Caco-2 (cell line): Measurements from ENCODE around the gene DTYMK. TPM values are rescaled to one million over a fixed set of nuclear protein-coding genes. Genes with fewer than 3 reads are reported as not detected.

Experiments used
- BruUV-seq: library from RNA; stranded (reverse); fragments of 400-500 nt; replicated peaks from 2 replicates; lab custom pipeline; 2021; lab: Mats Ljungman, UMichigan
- CTCF ChIA-PET: fragments of 300-600 bp; sonication (Branson Sonifier 250); formaldehyde crosslinking; loops from one replicate; lab custom pipeline; 2022; ENCODE audit warnings: antibody characterized with exemption; lab: Charles Lee
- POLR2A ChIA-PET: fragments of 300-600 bp; sonication (Branson Sonifier 250); formaldehyde crosslinking; loops from one replicate; lab custom pipeline; 2022; ENCODE audit warnings: antibody characterized with exemption; lab: Charles Lee
- DNase-seq, 2 experiments: peaks; one replicate each; pipeline versions ENCODE4 v3.0.0 to v3.0.0-alpha.2; 2020 to 2022
- H3K27me3 ChIP-seq: replicated peaks from 2 replicates; pipeline ENCODE4 v1.6.0; 2011; ENCODE audit warnings: low read length; ENCODE audit not compliant: control insufficient read depth, insufficient read depth
- H3K36me3 ChIP-seq: 2 replicates; pipeline ENCODE4 v1.5.1; 2011; ENCODE audit warnings: low read length; ENCODE audit not compliant: control insufficient read depth, insufficient read depth
- H3K4me1 ChIP-seq: fragments of 250-450 bp; sonication (Bioruptor Pico); 2 replicates; pipeline ENCODE4 v1.5.1; 2020; ENCODE audit warnings: mild to moderate bottlenecking
- H3K4me3 ChIP-seq: 2 replicates; pipeline ENCODE4 v1.5.1; 2011; ENCODE audit warnings: low read depth, mild to moderate bottlenecking, control low read depth, low read length
- H3K9me3 ChIP-seq: fragments of 250-450 bp; sonication (Bioruptor Pico); 2 replicates; pipeline ENCODE4 v1.5.1; 2020; ENCODE audit warnings: mild to moderate bottlenecking, moderate library complexity
- H3K27ac Mint-ChIP-seq: one replicate; pipeline ENCODE4 v1.8.0; 2022; ENCODE audit warnings: mixed read lengths; ENCODE audit not compliant: unreplicated experiment
- H3K27me3 Mint-ChIP-seq: one replicate; pipeline ENCODE4 v1.8.0; 2022; ENCODE audit warnings: mixed read lengths; ENCODE audit not compliant: insufficient read depth, unreplicated experiment
- H3K36me3 Mint-ChIP-seq: one replicate; pipeline ENCODE4 v1.8.0; 2022; ENCODE audit warnings: mild to moderate bottlenecking, mixed read lengths; ENCODE audit not compliant: insufficient read depth, unreplicated experiment
- H3K4me1 Mint-ChIP-seq: one replicate; pipeline ENCODE4 v1.8.0; 2022; ENCODE audit warnings: low read depth, mixed read lengths; ENCODE audit not compliant: unreplicated experiment
- H3K4me3 Mint-ChIP-seq: one replicate; pipeline ENCODE4 v1.8.0; 2022; ENCODE audit warnings: mild to moderate bottlenecking, moderate library complexity, mixed read lengths; ENCODE audit not compliant: unreplicated experiment
- H3K9me3 Mint-ChIP-seq: one replicate; pipeline ENCODE4 v1.8.0; 2022; ENCODE audit warnings: mixed read lengths; ENCODE audit not compliant: unreplicated experiment
- CTCF ChIP-seq, 2 experiments: fragments of 200-600 bp in 1 of 2; IDR thresholded peaks; 1 replicate in 1 of 2; 2 replicates in 1 of 2; pipeline versions ENCODE4 v1.5.1 to v1.8.0; 2011 to 2022; ENCODE audit warnings: antibody characterized with exemption in 1 of 2, control low read depth in 1 of 2, inconsistent platforms in 1 of 2, low read depth in 1 of 2, low read length in 1 of 2, mild to moderate bottlenecking in 1 of 2, moderate library complexity in 1 of 2; ENCODE audit not compliant: insufficient read depth in 1 of 2, severe bottlenecking in 1 of 2, unreplicated experiment in 1 of 2
- intact Hi-C: fragments of 100-400 bp; cut with micrococcal nuclease; formaldehyde crosslinking; loops from one replicate; pipeline ENCODE4 v1.10.0; 2022; ENCODE audit not compliant: unreplicated experiment
- total RNA-seq: library from RNA; stranded (reverse); gene quantifications from 2 replicates; pipeline ENCODE4 v1.2.3, GENCODE V29; 2022

Gene DTYMK
- total RNA-seq, 1 experiment from 2014 or later = 68.4 TPM

- no peak for DNase-seq
- Mint-ChIP-seq H3K9me3 (no peaks in the 10 kb centered on the region), H3K27ac (no peak overlapping the region), H3K36me3 (peaks cover 19% of the 10 kb centered on the region), H3K4me1 (no peaks in the 10 kb centered on the region), H3K4me3 (no peak overlapping the region), H3K27me3 (no peaks in the 10 kb centered on the region)
- Histone ChIP-seq H3K4me3 (no peak overlapping the region), H3K27me3 (no peaks in the 10 kb centered on the region), H3K4me1 (peaks cover 4% of the 10 kb centered on the region; the same call in 1 of the 2 replicates), H3K9me3 (no peaks in the 10 kb centered on the region), H3K36me3 (peaks cover 1% of the 10 kb centered on the region; the same call in 1 of the 2 replicates)
- intact Hi-C loops = no loop called here
- no peak for TF ChIP-seq CTCF (IDR thresholded peaks at IDR 0.05; ENCODE audit: insufficient read depth in 1 of 2, low read depth in 1 of 2, low read length in 1 of 2, severe bottlenecking in 1 of 2, unreplicated experiment in 1 of 2)
- no TSS peak for BruUV-seq
- ChIA-PET CTCF (no interaction called here), POLR2A (no interaction called here)
Measured at GRCh38 chr2:241690202-241690717, 3.6 kb upstream of the DTYMK start.

GRCh38 chr2:241689306-241689705 lies 2.7 kb upstream of the DTYMK start:
- no peak for TF ChIP-seq CTCF (IDR thresholded peaks at IDR 0.05; ENCODE audit: insufficient read depth in 1 of 2, low read depth in 1 of 2, low read length in 1 of 2, severe bottlenecking in 1 of 2, unreplicated experiment in 1 of 2)
- H3K9me3 Mint-ChIP-seq = no peaks in the 10 kb centered on the region
- H3K36me3 Mint-ChIP-seq = peaks cover 25% of the 10 kb centered on the region
- Histone ChIP-seq H3K36me3 (peaks cover 1% of the 10 kb centered on the region; the same call in 1 of the 2 replicates), H3K9me3 (no peaks in the 10 kb centered on the region), H3K4me3 (no peak overlapping the region), H3K4me1 (peaks cover 4% of the 10 kb centered on the region; the same call in 1 of the 2 replicates), H3K27me3 (no peaks in the 10 kb centered on the region)
- H3K27me3 Mint-ChIP-seq = no peaks in the 10 kb centered on the region
- no peaks in the 10 kb centered on the region for H3K4me1 Mint-ChIP-seq
- H3K27ac Mint-ChIP-seq = no peak overlapping the region
- BruUV-seq = no TSS peak
- no peak overlapping the region for H3K4me3 Mint-ChIP-seq
- intact Hi-C loops = no loop called here
- CTCF ChIA-PET = no interaction called here
- POLR2A ChIA-PET = no interaction called here
- DNase-seq = no peak

- H3K4me3 ChIP-seq = peak overlapping the region; percentile 80
- POLR2A ChIA-PET = interaction anchor here (0.5 to 3.0 kb wide), 7 partner anchors 8 to 330 kb away, joined by 3 to 44 read pairs (median 3); partner anchors contain the start of genes D2HGDH, FARP2 and ING5
- Mint-ChIP-seq H3K27me3 (no peaks in the 10 kb centered on the region), H3K4me3 (peak overlapping the region; percentile 91), H3K9me3 (no peaks in the 10 kb centered on the region), H3K36me3 (peaks cover 42% of the 10 kb centered on the region), H3K27ac (peak overlapping the region; percentile 88), H3K4me1 (no peaks in the 10 kb centered on the region)
- DNase-seq = no peak
- intact Hi-C loops = loop anchor here (2.0 kb wide), 1 partner anchor 15 kb away; no protein-coding TSS in a partner anchor
- CTCF ChIA-PET = interaction anchor here (1.0 kb wide), 2 partner anchors 16 to 192 kb away, joined by 3 to 7 read pairs; partner anchors contain the start of gene ING5
- peaks cover 1% of the 10 kb centered on the region; the same call in 1 of the 2 replicates for H3K36me3 ChIP-seq
- no peak for TF ChIP-seq CTCF (IDR thresholded peaks at IDR 0.05; ENCODE audit: insufficient read depth in 1 of 2, low read depth in 1 of 2, low read length in 1 of 2, severe bottlenecking in 1 of 2, unreplicated experiment in 1 of 2)
- H3K27me3 ChIP-seq = no peaks in the 10 kb centered on the region
- BruUV-seq = no TSS peak
- no peaks in the 10 kb centered on the region for H3K9me3 ChIP-seq
- peaks cover 4% of the 10 kb centered on the region; the same call in 1 of the 2 replicates for H3K4me1 ChIP-seq
Measured at GRCh38 chr2:241686324-241686649, 328 bp downstream of the DTYMK start.
